ENCODE data around the gene ZDHHC11B.
"Not testable (repeated sequence)": the region's sequence is repeated elsewhere in the genome, so short reads cannot be mapped to it uniquely, and the experiment has no call there.

Gene ZDHHC11B

DNA sequence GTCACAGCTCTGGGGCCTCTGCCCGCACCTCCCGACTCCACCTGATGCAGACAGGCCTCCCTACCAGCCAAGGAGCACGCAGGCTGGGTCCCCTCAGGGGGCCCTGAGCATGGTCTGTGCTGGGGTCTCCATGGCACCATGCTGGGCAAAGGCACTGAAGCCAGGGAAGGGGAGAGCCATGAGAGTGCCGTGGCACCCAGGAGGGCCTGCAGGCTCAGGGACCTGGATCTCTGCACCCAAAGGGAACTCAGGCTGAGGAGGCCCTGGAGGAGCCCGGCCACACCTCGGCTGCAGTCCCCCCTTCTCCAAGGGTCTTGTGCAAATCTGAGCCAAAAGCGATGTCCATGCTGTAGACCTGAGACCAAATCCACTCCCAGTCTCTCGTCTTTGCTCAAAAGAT lies 32.5 kb downstream of the ZDHHC11B start:
- not testable (repeated sequence) for DNase-seq

GRCh38 chr5:751496-751895 lies 33.0 kb downstream of the ZDHHC11B start:
- DNase-seq = no peak

DNA sequence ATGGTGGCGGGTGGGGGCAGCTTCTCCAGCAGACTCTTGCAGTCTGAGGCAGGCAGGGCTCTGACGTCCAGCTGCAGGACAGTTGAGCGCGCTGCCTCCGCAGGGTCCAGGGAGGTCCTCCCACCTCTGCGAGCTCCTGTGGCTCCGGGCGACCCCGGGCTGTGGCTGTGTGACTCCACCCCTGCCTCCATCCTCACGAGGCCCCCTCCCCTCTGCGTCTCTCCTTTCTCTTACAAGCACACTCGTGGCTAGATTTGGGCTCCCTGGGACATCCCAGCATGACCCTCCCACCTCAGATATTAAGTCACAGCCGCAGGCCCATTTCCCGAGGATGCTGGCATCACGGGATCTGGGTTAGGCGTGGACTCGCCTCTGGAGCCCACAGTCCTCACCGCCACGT lies 34.3 kb downstream of the ZDHHC11B start:
- not testable (repeated sequence) for DNase-seq

DNA sequence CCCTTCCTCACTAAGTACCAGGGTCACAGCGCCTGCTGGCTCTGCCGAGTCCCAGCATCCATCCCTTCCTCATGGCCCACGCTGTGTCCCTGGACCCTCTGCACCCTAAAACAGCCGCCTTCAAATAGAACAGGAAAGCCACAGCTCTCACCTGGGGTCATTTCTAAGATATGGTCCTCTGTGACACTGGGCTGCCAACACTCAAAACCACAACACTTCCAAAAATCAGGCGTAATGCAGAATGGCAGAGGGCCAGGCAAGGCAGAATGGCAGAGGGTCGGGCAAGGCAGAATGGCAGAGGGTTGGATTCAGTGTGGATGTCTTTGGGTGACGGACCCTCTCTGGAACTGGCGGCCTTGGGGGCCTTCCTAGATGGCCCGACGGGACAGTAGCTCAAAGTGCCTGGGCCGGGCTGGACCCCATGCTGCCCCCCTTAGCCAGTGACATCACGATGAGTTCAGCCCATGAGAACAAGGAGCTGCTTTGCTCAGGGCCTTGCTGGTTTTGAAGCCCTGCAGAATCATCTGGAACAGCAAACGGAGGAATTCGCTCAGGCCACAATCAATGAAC lies 35.3 kb downstream of the ZDHHC11B start:
- no peak for DNase-seq

DNA sequence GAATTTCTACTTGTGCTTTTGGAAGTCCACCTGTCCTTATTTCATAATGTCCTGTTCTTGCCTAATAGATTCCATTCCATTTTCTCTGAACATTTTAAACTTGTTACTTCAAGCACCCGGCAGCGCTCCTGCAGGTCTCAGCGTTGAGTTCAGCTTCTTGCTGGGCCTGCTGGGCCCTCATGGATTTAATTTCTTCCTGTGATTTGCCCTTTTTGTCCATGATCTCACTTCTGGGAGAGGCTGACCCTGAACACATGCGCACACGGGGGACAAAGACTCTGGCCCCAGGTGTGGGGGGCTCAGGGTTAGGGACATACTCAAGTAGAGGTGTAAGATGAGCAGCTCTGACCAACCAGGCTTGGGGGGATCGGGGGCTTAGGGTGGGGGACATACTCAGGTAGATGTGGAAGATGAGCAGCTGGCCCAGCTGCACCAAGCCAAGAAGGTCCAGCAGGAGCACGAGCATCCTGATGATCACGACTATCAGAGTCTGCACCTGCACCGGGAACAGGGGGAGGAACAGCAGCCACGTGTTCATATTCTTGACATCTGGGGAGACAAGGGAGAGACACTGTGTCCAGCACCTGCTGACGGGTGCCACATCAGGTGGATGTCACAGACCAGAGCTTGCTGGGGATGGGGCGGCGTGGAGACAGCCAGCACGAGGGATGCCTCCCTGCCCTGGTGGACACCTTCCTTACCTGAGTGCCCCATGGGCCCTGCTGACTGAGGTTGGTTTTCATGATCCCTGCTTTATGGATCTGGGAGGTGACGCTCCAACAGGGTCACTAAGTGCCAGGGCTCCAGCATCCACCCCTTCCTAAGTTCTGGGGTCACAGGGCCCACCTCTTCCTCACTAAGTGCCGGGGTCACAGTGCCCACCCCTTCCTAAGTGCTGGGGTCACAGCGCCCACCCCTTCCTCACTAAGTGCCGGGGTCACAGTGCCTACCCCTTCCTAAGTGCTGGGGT lies 36.2 kb downstream of the ZDHHC11B start:
- DNase-seq = not testable (repeated sequence)

DNA sequence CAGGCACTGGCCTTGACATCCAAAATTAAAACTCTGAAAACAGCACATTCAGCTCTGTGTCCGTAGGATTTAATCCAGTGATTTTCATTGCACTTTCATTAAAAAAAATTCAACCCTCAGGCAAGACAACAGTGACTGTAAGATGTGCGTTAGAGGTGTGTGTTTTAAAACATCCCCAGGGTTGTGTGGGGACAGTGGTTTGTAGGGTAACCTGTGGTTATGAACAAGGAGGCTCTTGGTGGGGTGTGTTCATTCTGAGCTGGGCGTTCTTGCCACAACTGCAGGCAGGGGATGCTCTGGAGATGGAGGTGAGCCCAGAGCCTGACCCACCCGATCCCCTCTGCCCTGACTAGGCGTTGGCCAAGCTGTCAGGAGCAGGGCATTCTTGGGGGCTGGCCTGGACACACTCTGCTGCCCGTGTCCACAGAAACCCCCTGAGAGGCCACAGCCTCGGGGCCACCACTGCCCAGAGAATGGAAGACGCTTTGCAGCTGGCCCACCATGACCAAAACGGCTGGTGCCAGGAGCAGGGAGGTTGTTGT lies 37.2 kb downstream of the ZDHHC11B start:
- not testable (repeated sequence) for DNase-seq

DNA sequence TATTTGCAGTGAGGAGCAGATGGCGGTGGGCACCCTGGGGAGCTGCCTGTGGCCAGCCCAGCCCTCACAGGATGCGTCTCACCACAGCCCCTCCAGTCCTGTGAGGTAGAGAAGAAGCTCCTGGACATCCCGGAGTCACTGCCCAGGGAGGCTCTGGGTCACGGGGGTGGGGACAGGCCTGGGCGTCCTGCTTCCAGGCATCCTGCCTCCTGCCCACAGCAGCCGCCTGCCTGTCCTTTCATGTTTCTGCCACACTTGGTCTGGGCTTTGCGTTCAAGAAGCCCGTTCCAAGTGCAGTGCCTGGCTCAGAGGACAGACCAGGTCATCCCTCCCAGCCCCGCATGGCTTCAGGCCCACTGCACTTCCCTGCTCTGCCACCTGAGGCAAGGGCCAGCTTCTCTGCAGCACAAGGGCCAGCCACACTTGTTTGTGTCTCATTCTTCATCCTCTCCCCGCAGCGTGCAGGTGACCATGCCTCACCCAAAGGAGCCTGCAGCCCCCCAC lies 38.2 kb downstream of the ZDHHC11B start:
- no peak for DNase-seq

DNA sequence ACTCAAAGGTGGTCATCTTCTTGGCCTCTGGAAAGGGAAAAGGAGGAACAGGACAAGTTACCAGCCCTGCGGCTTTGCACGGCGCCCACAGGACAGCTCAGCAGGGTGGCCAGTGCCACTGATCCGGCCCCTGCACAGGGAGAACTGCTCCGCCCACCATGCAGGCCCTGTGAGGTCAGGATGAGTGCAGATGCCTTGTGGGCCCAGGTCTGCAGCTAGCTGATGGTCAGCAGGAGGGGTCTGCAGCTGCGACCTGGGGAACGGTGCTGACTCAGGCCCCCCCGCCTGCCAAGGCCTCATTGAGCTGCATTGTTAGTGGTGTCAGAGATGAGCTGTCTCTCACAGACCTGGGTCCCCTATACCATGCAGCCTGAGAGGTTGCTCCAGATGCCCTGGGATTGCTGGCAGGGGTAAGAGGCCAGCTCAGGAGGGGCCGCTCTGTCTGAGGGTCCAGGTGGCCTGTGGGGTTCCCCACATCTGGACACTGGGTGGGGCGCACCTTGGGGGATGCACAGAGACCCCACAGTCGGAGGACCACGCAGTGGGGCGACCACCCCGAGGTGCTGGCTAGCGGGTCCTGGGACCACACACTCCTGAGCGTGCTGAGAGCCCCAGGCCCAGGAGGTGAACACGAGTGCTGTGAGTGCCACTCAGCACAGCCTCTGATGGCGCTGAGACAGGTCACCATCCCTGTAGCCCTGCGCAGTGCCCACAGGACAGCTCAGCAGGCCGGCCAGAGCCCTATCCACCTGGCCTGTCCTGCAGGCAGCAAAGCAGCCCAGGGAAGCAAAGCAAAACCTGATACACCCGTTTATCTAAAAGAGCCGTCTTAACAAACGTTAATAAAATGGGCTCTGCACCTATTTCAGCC lies 39.0 kb downstream of the ZDHHC11B start:
- DNase-seq = not testable (repeated sequence)

DNA sequence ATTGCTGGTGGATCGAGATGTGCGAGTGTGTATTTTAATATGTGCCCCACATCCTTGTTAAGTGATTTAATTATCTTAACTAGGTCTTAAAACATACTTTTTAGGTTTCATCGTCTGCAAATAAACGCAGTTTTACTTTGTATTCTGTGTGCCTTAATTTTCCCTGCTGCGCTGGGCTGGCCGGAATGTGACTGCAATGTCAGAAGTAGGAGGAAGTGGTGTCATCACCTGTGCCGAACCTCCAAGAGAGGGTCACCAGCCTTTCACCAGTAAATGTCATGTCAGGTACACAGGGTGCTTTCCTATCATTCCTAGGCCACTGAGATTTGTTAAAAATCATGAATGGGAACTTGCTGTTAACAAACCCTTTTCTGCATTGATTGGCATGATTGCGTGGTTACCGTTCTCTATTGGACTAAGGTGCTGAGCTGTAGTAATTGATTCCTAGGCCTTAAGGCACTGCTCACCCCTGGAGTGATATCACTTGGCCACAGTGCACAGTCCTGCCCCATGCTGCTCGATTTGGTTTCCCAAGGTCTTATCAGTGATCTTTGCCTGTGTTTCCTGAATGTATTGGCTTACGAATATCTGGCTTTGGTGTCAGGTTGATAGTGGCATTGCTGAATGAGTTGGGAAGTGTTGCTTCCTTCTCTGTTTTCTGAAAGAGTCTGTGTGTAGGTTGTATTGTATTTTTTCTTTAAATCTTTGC lies 40.7 kb downstream of the ZDHHC11B start:
- DNase-seq = not testable (repeated sequence)

DNA sequence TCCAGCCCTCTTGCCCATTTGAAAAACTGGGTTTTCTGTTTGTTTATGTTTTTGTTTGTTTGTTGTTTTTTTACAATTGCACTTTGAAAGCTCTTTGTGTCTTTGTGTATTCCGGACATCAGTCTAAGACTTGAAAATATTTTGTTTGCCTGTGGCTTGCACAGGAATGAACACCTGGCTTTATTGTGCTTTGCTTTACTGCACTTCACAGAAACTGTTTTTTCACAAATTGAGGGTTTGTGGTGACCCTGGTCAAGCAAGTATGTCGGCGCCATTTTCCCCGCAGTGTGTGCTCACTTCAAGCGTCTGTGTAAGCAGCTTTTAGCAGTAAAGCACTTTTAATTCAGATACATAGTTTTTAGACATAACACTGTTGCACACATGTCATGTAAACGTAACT lies 42.3 kb downstream of the ZDHHC11B start:
- DNase-seq = not testable (repeated sequence)

DNA sequence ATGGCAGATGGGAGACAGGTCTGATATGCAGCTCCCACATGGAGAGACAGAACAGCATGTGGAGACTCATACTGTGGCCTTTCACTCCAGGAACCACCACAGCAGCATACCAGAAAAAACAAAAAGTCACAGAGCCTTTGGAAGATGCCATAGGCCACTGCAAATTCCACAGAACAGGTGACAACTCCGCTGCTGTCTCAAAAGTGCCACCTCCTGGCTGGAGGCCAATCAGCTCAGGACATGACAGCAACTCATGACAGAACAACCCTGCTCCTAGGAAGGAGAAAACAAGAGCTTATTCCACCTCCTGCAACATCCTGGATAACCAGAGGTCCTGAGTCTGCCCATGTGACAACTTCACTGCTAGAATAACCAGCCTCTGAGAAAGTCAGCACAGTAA lies 50.4 kb downstream of the ZDHHC11B start:
- DNase-seq = not testable (repeated sequence)

GRCh38 chr5:732754-733454 lies 51.6 kb downstream of the ZDHHC11B start:
- DNase-seq = not testable (repeated sequence)

DNA sequence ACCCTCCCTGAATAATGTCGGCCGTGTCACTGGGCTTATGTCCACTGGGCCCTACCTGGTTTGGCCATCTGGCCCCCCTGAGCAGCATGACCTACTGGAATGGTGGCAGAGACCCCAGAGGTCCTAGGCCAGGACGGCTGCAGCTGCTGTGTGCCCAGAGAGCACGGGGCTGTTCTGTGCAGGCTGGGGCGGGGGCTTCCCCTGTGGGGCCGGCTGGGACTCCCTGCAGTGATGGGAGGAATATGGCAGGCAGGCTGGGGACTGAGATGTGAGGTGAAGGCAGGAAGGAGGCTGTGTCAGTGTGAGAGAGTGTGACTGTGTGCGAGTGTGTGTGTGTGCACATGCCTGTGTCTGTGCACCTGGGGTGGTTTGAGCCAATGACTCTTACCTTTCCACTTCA lies 55.3 kb downstream of the ZDHHC11B start:
- not testable (repeated sequence) for DNase-seq

DNA sequence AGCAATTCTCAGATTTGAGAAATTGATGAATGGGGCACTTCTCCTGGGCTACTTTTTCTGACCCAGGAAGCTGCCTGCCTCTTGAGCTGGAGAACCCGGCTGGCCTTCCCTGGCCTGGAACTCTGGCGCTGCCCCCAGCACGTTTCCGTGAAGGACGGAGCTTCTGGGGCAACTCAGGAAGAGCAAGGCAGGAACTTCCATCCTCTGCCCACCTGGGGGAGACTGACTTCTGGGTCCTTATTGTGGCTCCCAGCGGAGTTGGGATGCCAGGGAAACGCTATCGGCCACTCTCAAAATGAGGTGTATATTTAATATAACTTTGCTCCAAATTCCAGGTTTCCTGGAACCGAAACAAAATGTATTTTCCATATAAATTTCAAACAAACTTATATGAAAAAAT lies 57.4 kb downstream of the ZDHHC11B start:
- DNase-seq = not testable (repeated sequence)

DNA sequence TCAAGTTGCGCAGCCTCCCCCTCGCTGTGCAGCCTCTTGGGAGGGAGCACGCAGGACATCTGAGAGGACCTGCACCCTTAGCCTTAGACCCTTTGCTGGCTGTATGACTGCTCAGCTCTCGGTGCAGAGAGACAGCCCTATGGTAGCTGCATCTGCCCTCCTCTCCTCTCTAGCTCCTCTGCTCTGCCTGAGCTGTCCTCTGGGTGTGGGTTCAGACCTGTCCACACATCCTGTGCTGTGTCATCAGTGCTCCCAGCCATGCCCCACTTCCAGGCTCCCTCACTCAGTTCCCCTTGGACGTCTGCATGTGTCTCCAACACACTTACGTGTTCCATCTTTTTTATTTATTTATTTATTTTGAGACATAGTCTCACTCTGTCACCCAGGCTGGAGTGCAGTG lies 60.7 kb downstream of the ZDHHC11B start:
- not testable (repeated sequence) for DNase-seq

- not testable (repeated sequence) for DNase-seq
Measured at GRCh38 chr5:723309-723708, 61.2 kb downstream of the ZDHHC11B start.

DNA sequence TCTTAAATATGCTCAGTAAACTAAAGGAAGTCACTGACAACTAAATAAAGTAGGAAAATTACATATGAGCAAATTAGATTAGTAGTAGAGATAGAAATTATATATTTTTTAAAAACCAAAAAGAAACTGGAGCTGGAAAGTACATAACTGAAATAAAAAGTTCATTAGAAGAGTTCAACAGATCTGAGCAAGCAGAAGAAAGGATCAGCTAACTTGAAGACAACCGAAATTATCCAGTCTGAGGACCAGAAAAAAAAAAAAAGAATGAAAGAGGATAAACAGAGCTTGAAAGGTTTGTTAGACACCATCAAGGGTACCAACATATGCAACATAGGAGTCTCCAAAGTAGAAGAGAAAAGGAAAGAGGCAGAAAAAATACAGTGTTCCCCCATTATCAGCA lies 65.2 kb downstream of the ZDHHC11B start:
- not testable (repeated sequence) for DNase-seq

DNA sequence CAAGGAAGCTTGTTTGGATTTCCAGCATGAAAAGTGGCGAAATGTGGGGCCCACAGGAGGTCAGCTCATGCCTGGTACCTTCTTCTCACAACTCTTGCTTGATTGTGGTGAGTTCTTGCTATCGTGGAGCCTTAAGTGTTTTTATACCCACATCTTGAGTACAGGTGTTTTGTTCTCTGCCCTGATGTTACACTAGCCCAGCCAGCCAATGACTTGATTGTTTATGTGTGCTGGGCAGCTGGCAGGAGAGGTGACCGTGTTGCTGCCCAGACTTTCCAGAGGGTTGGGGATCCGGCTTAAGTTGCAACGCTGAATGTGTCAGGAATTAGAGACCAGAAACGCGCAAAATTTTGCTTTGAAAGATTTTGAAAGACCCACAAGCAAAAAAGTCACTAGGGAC lies 67.4 kb downstream of the ZDHHC11B start:
- DNase-seq = no peak

GRCh38 chr5:716740-717139 lies 67.8 kb downstream of the ZDHHC11B start:
- DNase-seq = not testable (repeated sequence)

- not testable (repeated sequence) for DNase-seq
Measured at GRCh38 chr5:715636-716035, 68.9 kb downstream of the ZDHHC11B start.

All from cortex of kidney (tissue), 1 donor.